ENCODE measurements around the gene BOD1. TPM values are rescaled to one million over a fixed set of nuclear protein-coding genes. Genes with fewer than 3 reads are reported as not detected.

BOD1 gene
- total and polyA plus RNA-seq, 2 donors (not counting 3 experiments of a cell fraction or from before 2014, with no cell fraction given) = 57.6 to 62.4 TPM

DNA sequence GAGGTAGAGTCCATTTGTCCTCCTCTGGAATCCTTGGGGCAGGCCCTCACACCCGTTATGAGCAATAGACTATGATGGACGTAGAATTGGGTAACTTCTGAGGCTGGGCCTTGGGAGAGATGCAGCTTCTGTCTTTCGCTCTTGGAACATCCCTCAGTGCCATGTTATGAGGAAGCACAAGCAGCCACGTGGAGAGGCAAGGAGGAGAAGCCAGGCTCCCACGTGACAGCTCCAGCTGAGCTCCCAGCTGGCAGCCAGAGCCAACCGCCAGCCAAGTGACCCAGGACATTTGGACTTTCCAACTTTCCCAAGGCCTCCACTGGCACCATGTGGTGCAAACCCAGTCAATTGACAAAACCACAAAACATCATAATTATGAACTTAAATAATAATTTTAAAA, 43.0 kb upstream of the BOD1 start:
- ChIA-PET CTCF (no interaction called here), POLR2A (no interaction called here)
- Histone ChIP-seq H3K79me2 (ENCODE audit: control insufficient read depth, insufficient read depth, low read length) (no peaks in the 10 kb centered on the region), H3K9me3 (replicated peaks; ENCODE audit: control insufficient read depth, insufficient read depth, low read length) (no peaks in the 10 kb centered on the region), H4K20me1 (replicated peaks; ENCODE audit: control insufficient read depth, extremely low read depth, insufficient read depth, low read length) (no peaks in the 10 kb centered on the region), H3K4me1 (ENCODE audit: control insufficient read depth, extremely low read depth, insufficient read depth, low read length) (peaks cover 2% of the 10 kb centered on the region), H3K4me3 (replicated peaks in 1 of 3; ENCODE audit: insufficient read depth in 1 of 3, low read depth in 1 of 3, low read length in 3 of 3) (no peak overlapping the region), H3K4me2 (ENCODE audit: insufficient read depth, low read length) (no peak overlapping the region), H3K9ac (replicated peaks; ENCODE audit: extremely low read depth, insufficient read depth, low read length) (no peak overlapping the region), H3K36me3 (ENCODE audit: control insufficient read depth in 2 of 2, extremely low read depth in 1 of 2, insufficient read depth in 2 of 2, low read length in 2 of 2) (no peaks in the 10 kb centered on the region), H2AFZ (ENCODE audit: low read depth, low read length) (no peak overlapping the region), H3K27me3 (ENCODE audit: control insufficient read depth in 2 of 2, insufficient read depth in 2 of 2, low read length in 2 of 2) (no peaks in the 10 kb centered on the region), H3K27ac (ENCODE audit: insufficient read depth, low read depth, low read length) (no peak overlapping the region), H3K9me1 (replicated peaks; ENCODE audit: control insufficient read depth, extremely low read depth, insufficient read depth, low read length) (no peaks in the 10 kb centered on the region)
- dilution Hi-C loops (cut with MboI; ENCODE audit: extremely low pct_ligation_motif_present, low sequenced_read_pairs) = no loop called here
- FAIRE-seq = no peak
- BruUV-seq (replicated peaks) = no TSS peak
- intact Hi-C loops (cut with micrococcal nuclease) = no loop called here
- TF ChIP-seq, protein P1, sequence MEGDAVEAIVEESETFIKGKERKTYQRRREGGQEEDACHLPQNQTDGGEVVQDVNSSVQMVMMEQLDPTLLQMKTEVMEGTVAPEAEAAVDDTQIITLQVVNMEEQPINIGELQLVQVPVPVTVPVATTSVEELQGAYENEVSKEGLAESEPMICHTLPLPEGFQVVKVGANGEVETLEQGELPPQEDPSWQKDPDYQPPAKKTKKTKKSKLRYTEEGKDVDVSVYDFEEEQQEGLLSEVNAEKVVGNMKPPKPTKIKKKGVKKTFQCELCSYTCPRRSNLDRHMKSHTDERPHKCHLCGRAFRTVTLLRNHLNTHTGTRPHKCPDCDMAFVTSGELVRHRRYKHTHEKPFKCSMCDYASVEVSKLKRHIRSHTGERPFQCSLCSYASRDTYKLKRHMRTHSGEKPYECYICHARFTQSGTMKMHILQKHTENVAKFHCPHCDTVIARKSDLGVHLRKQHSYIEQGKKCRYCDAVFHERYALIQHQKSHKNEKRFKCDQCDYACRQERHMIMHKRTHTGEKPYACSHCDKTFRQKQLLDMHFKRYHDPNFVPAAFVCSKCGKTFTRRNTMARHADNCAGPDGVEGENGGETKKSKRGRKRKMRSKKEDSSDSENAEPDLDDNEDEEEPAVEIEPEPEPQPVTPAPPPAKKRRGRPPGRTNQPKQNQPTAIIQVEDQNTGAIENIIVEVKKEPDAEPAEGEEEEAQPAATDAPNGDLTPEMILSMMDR (IDR thresholded peaks at IDR 0.05; ENCODE audit: extremely low read depth in 1 of 2, insufficient read depth in 1 of 2, low read depth in 1 of 2, low read length in 2 of 2) = no peak
- TF ChIP-seq POLR2AphosphoS5 (IDR thresholded peaks at IDR 0.05; ENCODE audit: insufficient read depth, low read depth, low read length) = no peak
- no peak for TF ChIP-seq FOS (IDR thresholded peaks at IDR 0.05; ENCODE audit: borderline replicate concordance, insufficient read depth, low read length)
- TF ChIP-seq GATA2 (IDR thresholded peaks at IDR 0.05; ENCODE audit: insufficient read depth, insufficient read length, low read depth, low read length) = no peak
- no peak for TF ChIP-seq JUN (IDR thresholded peaks at IDR 0.05; ENCODE audit: borderline replicate concordance, insufficient read depth, insufficient read length, low read depth)
- TF ChIP-seq, protein P2, sequence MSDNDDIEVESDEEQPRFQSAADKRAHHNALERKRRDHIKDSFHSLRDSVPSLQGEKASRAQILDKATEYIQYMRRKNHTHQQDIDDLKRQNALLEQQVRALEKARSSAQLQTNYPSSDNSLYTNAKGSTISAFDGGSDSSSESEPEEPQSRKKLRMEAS (IDR thresholded peaks at IDR 0.05; ENCODE audit: insufficient read depth, insufficient read length) = no peak
- no peak for TF ChIP-seq POLR2A (IDR thresholded peaks at IDR 0.05; ENCODE audit: low read depth, low read length)
- TF ChIP-seq EZH2 (IDR thresholded peaks at IDR 0.05; ENCODE audit: borderline replicate concordance, low read depth, low read length, severe bottlenecking) = no peak
- DNase-seq (ENCODE audit: low read depth, low spot score) = no peak

Data from endothelial cell of umbilical vein (primary cell).